Measurements from ENCODE around the gene OR6J1.
"Not testable (repeated sequence)": the region's sequence is repeated elsewhere in the genome, so short reads cannot be mapped to it uniquely, and the experiment has no call there.

OR6J1 gene

DNA sequence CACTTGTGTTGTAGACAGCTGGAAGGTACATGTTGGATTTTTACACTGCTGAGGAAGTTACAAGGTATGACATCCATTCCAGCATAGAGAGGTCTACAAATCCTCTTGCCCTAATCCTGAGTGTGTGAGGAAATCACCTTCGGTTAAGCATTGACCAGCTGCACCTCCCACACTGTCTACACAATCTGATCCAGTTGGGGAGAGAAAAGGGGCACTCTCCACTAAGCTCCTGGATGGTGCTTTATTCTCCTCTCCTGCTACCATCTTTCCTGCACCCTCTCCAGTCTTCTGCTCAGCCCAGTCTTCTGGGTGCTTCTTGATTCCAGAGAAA lies at the start of gene OR6J1:
OR6J1 (minus strand) TSS at position 48 of the 331 bp plus-strand sequence. CDS start 9,541 bp downstream, outside the sequence.
- no peaks in the 10 kb centered on the region for H3K4me1 ChIP-seq
- no peak for DNase-seq
- H3K27ac ChIP-seq, result no peak within 1 kb of the TSS
- H3K27me3 ChIP-seq, result no peaks in the 10 kb centered on the region
- intact Hi-C loops (cut with DNase I; ENCODE audit: low total_unique reads), result no loop called here
- H3K4me3 ChIP-seq, result no peak within 1 kb of the TSS
- H3K36me3 ChIP-seq, result no peaks in the 10 kb centered on the region
- no peaks in the 10 kb centered on the region for H3K9me3 ChIP-seq
- TF ChIP-seq, protein P1, sequence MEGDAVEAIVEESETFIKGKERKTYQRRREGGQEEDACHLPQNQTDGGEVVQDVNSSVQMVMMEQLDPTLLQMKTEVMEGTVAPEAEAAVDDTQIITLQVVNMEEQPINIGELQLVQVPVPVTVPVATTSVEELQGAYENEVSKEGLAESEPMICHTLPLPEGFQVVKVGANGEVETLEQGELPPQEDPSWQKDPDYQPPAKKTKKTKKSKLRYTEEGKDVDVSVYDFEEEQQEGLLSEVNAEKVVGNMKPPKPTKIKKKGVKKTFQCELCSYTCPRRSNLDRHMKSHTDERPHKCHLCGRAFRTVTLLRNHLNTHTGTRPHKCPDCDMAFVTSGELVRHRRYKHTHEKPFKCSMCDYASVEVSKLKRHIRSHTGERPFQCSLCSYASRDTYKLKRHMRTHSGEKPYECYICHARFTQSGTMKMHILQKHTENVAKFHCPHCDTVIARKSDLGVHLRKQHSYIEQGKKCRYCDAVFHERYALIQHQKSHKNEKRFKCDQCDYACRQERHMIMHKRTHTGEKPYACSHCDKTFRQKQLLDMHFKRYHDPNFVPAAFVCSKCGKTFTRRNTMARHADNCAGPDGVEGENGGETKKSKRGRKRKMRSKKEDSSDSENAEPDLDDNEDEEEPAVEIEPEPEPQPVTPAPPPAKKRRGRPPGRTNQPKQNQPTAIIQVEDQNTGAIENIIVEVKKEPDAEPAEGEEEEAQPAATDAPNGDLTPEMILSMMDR (IDR thresholded peaks at IDR 0.05), result no peak

DNA sequence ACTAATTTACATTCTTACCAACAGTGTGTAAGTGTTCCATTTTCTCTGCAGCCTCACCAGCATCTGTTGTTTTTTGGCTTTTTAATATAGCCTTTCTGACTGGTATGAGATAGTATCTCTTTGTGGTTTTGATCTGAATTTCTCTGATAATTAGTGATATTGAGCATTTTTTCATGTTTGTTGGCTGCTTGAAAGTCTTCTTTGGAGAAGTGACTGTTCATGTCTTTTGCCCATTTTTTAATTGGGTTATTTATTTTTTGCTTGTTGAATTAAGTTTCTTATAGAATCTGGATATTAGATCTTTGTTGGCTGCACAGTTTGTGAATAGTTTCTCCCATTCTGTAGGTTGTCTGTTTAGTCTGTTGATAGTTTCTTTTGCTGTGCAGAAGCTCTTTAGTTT lies 48.0 kb upstream of the OR6J1 start:
- Histone ChIP-seq H3K4me3 (no peak overlapping the region), H3K36me3 (no peaks in the 10 kb centered on the region), H3K27ac (no peak overlapping the region), H3K4me1 (no peaks in the 10 kb centered on the region), H3K27me3 (no peaks in the 10 kb centered on the region), H3K9me3 (peaks cover 0 to 14% (median 3%) of the 10 kb centered on the region in 3 donors)
- no peak for DNase-seq
- intact Hi-C loops (cut with DNase I; ENCODE audit: low total_unique reads), result no loop called here
- TF ChIP-seq, protein P1 (IDR thresholded peaks at IDR 0.05), result no peak

GRCh38 chr14:22691171-22691570 lies 47.0 kb upstream of the OR6J1 start:
- H3K4me1 ChIP-seq, result no peaks in the 10 kb centered on the region
- TF ChIP-seq, protein P1 (IDR thresholded peaks at IDR 0.05), result no peak
- H3K9me3 ChIP-seq, result peaks cover 0 to 14% (median 3%) of the 10 kb centered on the region in 3 donors
- DNase-seq, result no peak
- H3K36me3 ChIP-seq, result no peaks in the 10 kb centered on the region
- no peaks in the 10 kb centered on the region for H3K27me3 ChIP-seq
- H3K4me3 ChIP-seq, result no peak overlapping the region
- intact Hi-C loops (cut with DNase I; ENCODE audit: low total_unique reads), result no loop called here
- H3K27ac ChIP-seq, result no peak overlapping the region

- TF ChIP-seq, protein P1 (IDR thresholded peaks at IDR 0.05), result no peak
- no peak overlapping the region for H3K27ac ChIP-seq
- H3K4me3 ChIP-seq, result no peak overlapping the region
- no peaks in the 10 kb centered on the region for H3K27me3 ChIP-seq
- peaks cover 0 to 14% (median 3%) of the 10 kb centered on the region in 3 donors for H3K9me3 ChIP-seq
- no peaks in the 10 kb centered on the region for H3K36me3 ChIP-seq
- no peak for DNase-seq
- H3K4me1 ChIP-seq, result no peaks in the 10 kb centered on the region
- intact Hi-C loops (cut with DNase I; ENCODE audit: low total_unique reads), result no loop called here
Observed at GRCh38 chr14:22689199-22689598, 45.0 kb upstream of the OR6J1 start.

- H3K27ac ChIP-seq; intact Hi-C loops (cut with DNase I; ENCODE audit: low total_unique reads); H3K36me3 ChIP-seq; H3K4me1 ChIP-seq; H3K4me3 ChIP-seq; DNase-seq; H3K27me3 ChIP-seq: not testable (repeated sequence)
- H3K9me3 ChIP-seq, result peaks cover 0 to 13% (median 3%) of the 10 kb centered on the region in 3 donors
Observed at GRCh38 chr14:22687969-22688368, 43.8 kb upstream of the OR6J1 start.

DNA sequence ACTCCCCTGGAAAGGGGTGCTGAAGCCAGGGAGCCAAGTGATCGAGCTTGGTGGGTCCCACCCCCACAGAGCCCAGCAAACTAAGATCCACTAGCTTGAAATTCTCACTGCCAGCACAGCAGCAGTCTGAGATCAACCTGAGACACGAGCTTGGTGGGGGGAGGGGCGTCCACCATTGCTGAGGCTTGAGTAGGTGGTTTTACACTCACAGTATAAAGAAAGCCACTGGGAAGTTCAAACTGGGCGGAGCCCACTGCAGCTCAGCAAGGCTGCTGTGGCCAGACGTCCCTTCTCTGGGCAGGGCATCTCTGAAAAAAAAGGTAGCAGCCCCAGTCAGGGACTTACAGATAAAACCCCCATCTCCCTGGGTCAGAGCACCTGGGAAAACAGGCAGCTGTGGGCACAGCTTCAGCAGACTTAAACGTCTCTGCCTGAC lies 42.0 kb upstream of the OR6J1 start:
- intact Hi-C loops (cut with DNase I; ENCODE audit: low total_unique reads); H3K27ac ChIP-seq; H3K36me3 ChIP-seq; DNase-seq; H3K4me3 ChIP-seq; H3K9me3 ChIP-seq; H3K4me1 ChIP-seq; H3K27me3 ChIP-seq: not testable (repeated sequence)

GRCh38 chr14:22685467-22685866 lies 41.3 kb upstream of the OR6J1 start:
- TF ChIP-seq, protein P1 (IDR thresholded peaks at IDR 0.05), result no peak
- H3K27me3 ChIP-seq, result no peaks in the 10 kb centered on the region
- no peaks in the 10 kb centered on the region for H3K4me1 ChIP-seq
- intact Hi-C loops (cut with DNase I; ENCODE audit: low total_unique reads), result no loop called here
- no peak for DNase-seq
- H3K27ac ChIP-seq, result no peak overlapping the region
- no peaks in the 10 kb centered on the region for H3K36me3 ChIP-seq
- no peak overlapping the region for H3K4me3 ChIP-seq
- H3K9me3 ChIP-seq, result no peaks in the 10 kb centered on the region

DNA sequence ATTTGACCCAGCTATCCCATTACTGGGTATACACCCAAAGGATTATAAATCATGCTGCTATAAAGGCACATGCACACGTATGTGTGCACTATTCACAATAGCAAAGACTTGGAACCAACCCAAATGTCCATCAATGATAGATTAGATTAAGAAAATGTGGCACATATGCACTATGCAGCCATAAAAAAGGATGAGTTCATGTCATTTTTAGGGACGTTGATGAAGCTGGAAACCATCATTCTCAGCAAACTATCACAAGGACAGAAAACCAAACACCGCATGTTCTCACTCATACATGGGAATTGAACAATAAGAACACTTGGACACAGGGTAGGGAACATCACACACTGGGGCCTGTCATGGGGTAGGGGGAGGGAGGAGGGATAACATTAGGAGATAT lies 39.3 kb upstream of the OR6J1 start:
- H3K4me3 ChIP-seq; DNase-seq; H3K4me1 ChIP-seq; H3K9me3 ChIP-seq; intact Hi-C loops (cut with DNase I; ENCODE audit: low total_unique reads); H3K27me3 ChIP-seq; H3K36me3 ChIP-seq; H3K27ac ChIP-seq: not testable (repeated sequence)

All from tibial artery (tissue), 4 donors.